IMR-90 (cell line): ENCODE measurements around the gene SHC2. TPM values are rescaled to one million over a fixed set of nuclear protein-coding genes. Genes with fewer than 3 reads are reported as not detected.

ENCODE experiments used
- BHLHE40 ChIP-seq: fragments of 150-350 bp; IDR thresholded peaks from 2 replicates; pipeline ENCODE4 v1.6.1; 2016; ENCODE audit warnings: mild to moderate bottlenecking, low read depth, low read length
- CEBPB ChIP-seq: IDR thresholded peaks from 2 replicates; pipeline ENCODE4 v1.6.1; 2012; ENCODE audit warnings: low read depth, low read length, improper control_type of control experiment
- CHD1 ChIP-seq: IDR thresholded peaks from 2 replicates; pipeline ENCODE4 v1.6.1; 2012; ENCODE audit warnings: low read depth, low read length, improper control_type of control experiment
- POLR2A ChIP-seq: IDR thresholded peaks from 2 replicates; pipeline ENCODE4 v1.6.1; 2012; ENCODE audit warnings: mild to moderate bottlenecking, low read depth, low read length
- polyA plus RNA-seq, 3 experiments: library from polyadenylated mRNA; depleted of rRNA; stranded (reverse); fragments of >200 nt; gene quantifications; 2 replicates each; pipeline ENCODE4 v1.2.3, GENCODE V29; 2012; ENCODE audit warnings: low replicate concordance in 1 of 3
- total RNA-seq: library from RNA; depleted of rRNA; stranded (reverse); fragments of >200 nt; gene quantifications from 2 replicates; pipeline ENCODE4 v1.2.3, GENCODE V29; 2012

SHC2 gene
- total and polyA plus RNA-seq, 2 of the 4 experiments (the other 2 are of a cell fraction) = 0.68 TPM; not detected in 1

DNA sequence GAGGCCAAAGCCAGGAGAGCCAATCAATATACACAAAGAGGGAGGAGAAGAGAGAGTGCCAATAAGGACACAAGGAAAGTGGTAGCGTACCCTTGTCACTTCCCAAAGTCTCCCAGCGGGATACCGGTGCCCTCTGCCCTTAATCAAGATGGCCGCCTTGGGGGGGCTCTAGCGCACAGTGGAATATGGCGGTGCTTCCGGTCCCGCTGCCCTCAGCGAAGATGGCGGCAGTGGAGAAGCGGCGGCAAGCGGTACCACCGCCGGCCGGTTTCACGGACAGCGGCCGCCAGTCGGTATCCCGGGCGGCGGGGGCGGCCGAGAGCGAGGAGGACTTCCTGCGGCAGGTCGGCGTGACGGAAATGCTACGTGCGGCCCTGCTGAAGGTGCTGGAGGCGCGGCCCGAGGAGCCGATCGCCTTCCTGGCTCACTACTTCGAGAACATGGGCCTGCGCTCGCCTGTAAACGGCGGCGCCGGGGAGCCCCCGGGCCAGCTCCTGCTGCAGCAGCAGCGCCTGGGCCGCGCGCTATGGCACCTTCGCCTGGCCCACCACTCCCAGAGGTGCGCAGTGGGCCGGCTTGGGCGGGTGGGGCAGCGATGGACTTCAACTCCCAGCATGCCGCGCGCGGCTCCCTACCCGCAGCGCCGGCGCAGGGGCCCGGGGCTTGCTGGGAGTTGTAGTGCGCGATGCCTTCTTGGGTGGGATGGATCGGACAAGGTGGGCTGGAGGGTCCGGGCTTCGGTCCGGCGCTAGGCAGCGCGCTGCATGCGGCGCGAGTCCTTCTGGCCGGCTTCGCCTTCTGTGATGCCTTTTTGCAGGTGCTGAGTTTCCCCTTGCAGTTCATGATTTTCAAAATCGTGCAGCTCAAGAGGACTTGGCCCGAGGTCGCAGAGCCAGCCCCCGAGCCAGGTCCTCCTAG lies 46.7 kb upstream of the SHC2 start, which contains the start of gene TPGS1 (continued):
- TF ChIP-seq CHD1 (no peak), BHLHE40 (no peak), POLR2A (peak; percentile 83), CEBPB (no peak)
